ENCODE measurements around the gene CHKB.

The CHKB gene

GRCh38 chr22:50595189-50595588 lies 12.5 kb upstream of the CHKB start:
- no peak for DNase-seq

DNA sequence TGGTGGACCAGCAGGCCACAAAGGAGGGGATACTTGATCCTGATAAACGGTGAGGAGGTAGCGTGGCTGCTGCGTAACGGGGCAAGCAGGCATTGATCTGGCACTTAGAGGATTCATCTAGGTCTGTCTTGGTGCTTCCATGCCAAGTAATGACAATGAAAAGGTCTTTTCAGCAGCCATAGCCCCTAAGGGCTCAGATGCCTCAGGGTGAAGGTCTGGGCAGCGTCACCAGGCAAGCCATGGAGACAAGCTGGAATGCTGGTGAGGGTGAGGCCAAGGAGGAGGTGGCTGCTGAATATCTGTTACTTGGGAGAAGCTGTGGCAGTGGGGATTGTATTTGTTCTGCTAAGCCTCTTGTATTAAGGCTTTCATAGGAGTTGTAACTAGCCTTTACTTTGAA lies 4.8 kb upstream of the CHKB start:
- no peak for DNase-seq

- no peak for DNase-seq
These were observed 3.8 kb upstream of the CHKB start for GRCh38 chr22:50586416-50586815.

GRCh38 chr22:50585781-50586180 lies 3.1 kb upstream of the CHKB start:
- no peak for DNase-seq

DNA sequence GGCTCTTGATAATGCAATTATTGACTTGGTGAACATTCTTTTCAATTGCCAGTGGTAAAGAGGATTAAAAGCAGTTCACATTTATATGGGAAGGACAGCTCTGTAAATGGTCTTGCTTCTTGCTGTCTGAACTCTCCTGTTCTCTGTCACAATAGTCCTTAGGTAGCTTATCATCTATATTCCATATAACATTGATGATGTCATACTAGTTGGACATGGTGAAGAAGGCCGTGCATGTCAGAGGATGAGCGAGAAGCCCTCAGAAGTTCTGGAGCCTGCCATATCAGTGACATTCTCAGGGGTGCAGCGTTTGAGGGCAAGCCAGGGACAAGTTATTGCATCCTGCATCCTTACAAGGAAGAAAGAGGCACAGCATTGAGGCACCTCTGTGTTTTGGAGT lies 2.6 kb upstream of the CHKB start:
- DNase-seq, result no peak

GRCh38 chr22:50584106-50585096 lies 1.8 kb upstream of the CHKB start:
- no peak for DNase-seq

GRCh38 chr22:50583294-50583861 lies 729 bp upstream of the CHKB start:
- no peak for DNase-seq

- no peak for DNase-seq
These were observed 628 bp downstream of the CHKB start for GRCh38 chr22:50581950-50582492.

GRCh38 chr22:50581031-50581949 lies 1.4 kb downstream of the CHKB start:
- no peak for DNase-seq

DNA sequence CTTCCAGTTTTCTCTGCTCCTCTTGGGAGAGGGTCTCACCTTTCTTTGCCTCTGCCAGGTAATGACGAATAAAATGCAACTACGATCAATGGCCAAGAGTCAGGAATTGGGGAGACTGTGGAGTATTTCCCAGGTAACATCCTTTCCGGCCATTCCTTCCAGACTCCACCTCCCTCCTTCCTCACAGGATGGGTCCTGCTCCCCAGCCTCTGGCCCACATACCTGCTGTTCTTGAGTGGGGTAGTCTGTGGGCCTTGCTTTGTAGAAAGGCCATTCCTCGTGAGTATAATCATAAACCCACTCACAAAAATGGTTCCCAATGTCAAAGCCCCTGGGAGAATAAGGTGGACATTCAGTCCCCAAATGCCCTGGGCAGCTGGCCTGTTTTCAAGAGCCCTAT lies 2.9 kb downstream of the CHKB start:
- DNase-seq, result no peak

DNA sequence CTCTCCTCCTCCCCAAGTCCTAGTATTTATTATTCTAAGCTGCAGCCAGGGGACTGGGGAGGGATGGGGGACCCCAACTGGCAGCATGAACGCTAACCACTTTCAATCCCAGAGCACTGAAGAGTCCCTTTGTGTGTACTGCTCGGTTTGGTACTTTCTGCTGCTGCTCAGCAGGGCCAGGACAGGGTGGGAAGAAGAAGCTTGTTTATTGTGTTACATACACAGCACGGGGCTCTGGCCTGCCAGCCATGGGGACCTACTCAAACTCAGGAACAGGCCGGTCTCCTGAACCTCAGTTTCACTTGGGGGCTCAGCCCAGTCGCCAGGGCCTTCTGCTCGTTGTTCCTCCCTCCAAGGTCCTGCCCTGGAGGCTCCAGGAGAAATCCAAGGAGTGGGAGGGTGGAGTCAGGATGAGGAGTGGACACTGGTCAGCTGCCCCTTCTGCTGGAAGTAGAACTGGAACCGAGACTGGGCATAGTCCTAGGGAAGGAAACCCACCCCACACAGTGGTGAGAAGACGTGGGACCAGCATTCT lies 3.8 kb downstream of the CHKB start:
- DNase-seq, result no peak

DNA sequence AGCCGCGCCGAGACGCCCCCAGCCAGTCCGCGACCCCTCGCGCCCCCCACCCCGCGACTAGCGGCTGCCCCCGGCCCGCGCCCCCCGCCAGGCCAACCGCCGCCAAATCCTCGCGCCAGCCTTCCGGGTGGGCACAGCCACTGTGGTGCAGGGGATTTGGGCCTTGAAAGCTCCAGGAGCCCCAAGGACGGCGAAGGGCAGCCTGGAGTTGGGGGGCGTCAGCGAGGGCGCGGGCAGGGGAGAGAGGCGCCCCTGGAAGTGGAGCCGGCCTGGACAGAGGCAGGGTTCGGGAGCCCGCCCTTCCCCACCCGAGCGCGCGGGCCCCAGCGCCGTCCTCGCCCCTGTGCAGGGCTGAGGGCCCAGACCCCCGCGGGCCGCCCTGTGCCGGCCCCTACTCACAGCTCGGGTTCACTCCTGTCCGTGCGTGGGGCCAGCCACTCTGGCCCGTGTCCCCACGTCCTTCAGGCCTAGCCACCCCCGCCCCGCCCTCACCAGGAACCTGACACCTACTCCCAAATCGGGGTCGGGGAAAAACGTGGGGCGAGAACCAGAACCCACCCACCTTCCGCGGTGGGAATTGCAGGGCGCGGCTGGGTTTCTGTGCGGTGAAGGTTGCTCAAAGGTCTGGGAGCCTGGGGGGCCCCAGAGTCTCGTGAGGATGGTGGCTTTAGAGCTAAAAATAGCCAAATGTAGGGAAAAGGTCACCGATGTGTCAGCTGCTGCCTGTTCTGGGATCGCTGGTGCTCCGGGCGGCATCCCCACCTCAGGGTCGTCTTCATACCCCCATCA lies 4.5 kb downstream of the CHKB start, which contains the start of gene CPT1B:
TSS of gene CPT1B (minus strand) at position 441 of the 789 bp plus-strand sequence. CDS start 512 bp downstream, outside the sequence.
- DNase-seq, result no peak

- DNase-seq, result no peak
These were observed 5.0 kb downstream of the CHKB start for GRCh38 chr22:50577697-50577986.

- DNase-seq, result no peak
These were observed 5.6 kb downstream of the CHKB start for GRCh38 chr22:50576806-50577696.

- no peak for DNase-seq
These were observed 6.6 kb downstream of the CHKB start for GRCh38 chr22:50576070-50576469.

- no peak for DNase-seq
These were observed 7.2 kb downstream of the CHKB start for GRCh38 chr22:50575426-50575941.

DNA sequence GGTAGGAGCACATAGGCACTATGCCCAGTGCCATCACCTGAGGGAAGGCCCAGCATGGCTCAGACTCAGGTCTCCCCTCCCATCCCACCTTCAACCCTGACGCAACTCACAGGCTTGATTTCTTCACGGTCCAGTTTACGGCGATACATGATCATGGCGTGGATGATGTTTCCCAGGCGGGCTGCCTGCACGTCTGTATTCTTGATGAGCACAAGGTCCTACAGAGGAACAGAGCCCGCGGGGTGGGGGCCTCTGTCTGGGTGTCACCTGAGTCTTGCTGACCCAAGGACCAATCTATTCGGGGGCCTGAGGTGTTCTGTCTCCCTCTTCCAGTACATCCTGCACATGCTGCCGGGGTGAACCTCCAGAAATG lies 8.3 kb downstream of the CHKB start:
- DNase-seq, result no peak

GRCh38 chr22:50573491-50574382 lies 8.9 kb downstream of the CHKB start:
- DNase-seq, result no peak

- no peak for DNase-seq
These were observed 9.7 kb downstream of the CHKB start for GRCh38 chr22:50572965-50573364.
